Smooth muscle cell (in vitro differentiated cells): ENCODE data around the gene ODF2L. TPM values are rescaled to one million over a fixed set of nuclear protein-coding genes. Genes with fewer than 3 reads are reported as not detected.

Experiments used
- DNase-seq: peaks from one replicate; lab custom pipeline; 2025; ENCODE audit not compliant: unreplicated experiment; lab: John Stamatoyannopoulos, UW
- H2AFZ ChIP-seq: fragments of 200-600 bp; sonication (generic); 2 replicates; pipeline ENCODE4 v1.6.0; 2016; ENCODE audit warnings: antibody characterized with exemption, low read depth, mild to moderate bottlenecking
- H3F3A ChIP-seq: fragments of 200-600 bp; sonication (generic); 2 replicates; pipeline ENCODE4 v1.6.0; 2017; ENCODE audit warnings: antibody characterized with exemption, low read depth
- H3K27ac ChIP-seq: fragments of 200-600 bp; sonication (generic); 2 replicates; pipeline ENCODE4 v1.5.1; 2016; ENCODE audit warnings: low read depth, mild to moderate bottlenecking
- H3K27me3 ChIP-seq: fragments of 200-600 bp; sonication (generic); 2 replicates; pipeline ENCODE4 v1.6.1; 2016; ENCODE audit warnings: low read depth, mild to moderate bottlenecking
- H3K36me3 ChIP-seq: fragments of 200-600 bp; sonication (generic); 2 replicates; pipeline ENCODE4 v1.5.1; 2016; ENCODE audit warnings: low read depth
- H3K4me1 ChIP-seq: fragments of 200-600 bp; sonication (generic); 2 replicates; pipeline ENCODE4 v1.5.1; 2016; ENCODE audit warnings: low read depth
- H3K4me2 ChIP-seq: fragments of 200-600 bp; sonication (generic); 2 replicates; pipeline ENCODE4 v1.6.0; 2016; ENCODE audit warnings: mild to moderate bottlenecking
- H3K4me3 ChIP-seq: fragments of 200-600 bp; sonication (generic); 2 replicates; pipeline ENCODE4 v1.5.1; 2016; ENCODE audit warnings: mild to moderate bottlenecking
- H3K79me2 ChIP-seq: fragments of 200-600 bp; sonication (generic); 2 replicates; pipeline ENCODE4 v1.6.0; 2016; ENCODE audit warnings: low read depth, mild to moderate bottlenecking
- H3K9ac ChIP-seq: fragments of 200-600 bp; sonication (generic); 2 replicates; pipeline ENCODE4 v1.6.0; 2016; ENCODE audit warnings: low read depth
- H3K9me3 ChIP-seq: fragments of 200-600 bp; sonication (generic); replicated peaks from 2 replicates; pipeline ENCODE4 v1.5.1; 2016; ENCODE audit warnings: low read depth
- H4K20me1 ChIP-seq: fragments of 200-600 bp; sonication (generic); 2 replicates; pipeline ENCODE4 v1.6.0; 2016; ENCODE audit warnings: low read depth
- CTCF ChIP-seq: fragments of 200-600 bp; sonication (generic); IDR thresholded peaks from 2 replicates; pipeline ENCODE4 v1.5.1; 2017; ENCODE audit warnings: borderline replicate concordance, mild to moderate bottlenecking, antibody characterized with exemption; ENCODE audit not compliant: insufficient read depth, poor library complexity, severe bottlenecking
- WGBS: methylation state at CpG from one replicate; pipeline ENCODE4 v1.1.7; 2016; ENCODE audit warnings: low lambda C conversion rate; 5-methylcytosine and 5-hydroxymethylcytosine counted together
- polyA plus RNA-seq: library from polyadenylated mRNA; unstranded; fragments of >200 nt; fragmentation: Nextera tagmentation; extraction: Ambion mirVana; gene quantifications from 2 replicates; pipeline ENCODE4 v1.2.1, GENCODE V29; 2016
- total RNA-seq: library from RNA; depleted of rRNA; stranded (reverse); fragments of >200 nt; gene quantifications from 2 replicates; pipeline ENCODE4 v1.2.3, GENCODE V29; 2014

Gene ODF2L
- total and polyA plus RNA-seq, 2 experiments from 2014 or later, result 36.4 to 58.4 TPM

- Histone ChIP-seq H3K4me2 (peak overlapping the region; percentile 75), H3K36me3 (no peaks in the 10 kb centered on the region), H3K79me2 (no peaks in the 10 kb centered on the region), H3K9ac (no peak overlapping the region), H3K27me3 (no peaks in the 10 kb centered on the region), H3K27ac (no peak overlapping the region), H2AFZ (no peak overlapping the region), H3K4me1 (no peaks in the 10 kb centered on the region), H3K9me3 (no peaks in the 10 kb centered on the region), H3K4me3 (peak overlapping the region; percentile 23), H4K20me1 (peaks cover under 1% of the 10 kb centered on the region), H3F3A (no peaks in the 10 kb centered on the region)
- no peak for DNase-seq
- 11% methylated on average over 4 of the region's 4 CpGs for WGBS
- TF ChIP-seq CTCF, result peak; percentile 78
Measured at GRCh38 chr1:86380257-86380861, 15.8 kb downstream of the ODF2L start.

- H3K36me3 ChIP-seq, result peaks cover 6% of the 10 kb centered on the region
- 100% methylated on average over 1 of the region's 1 CpG for WGBS
- no peak overlapping the region for H2AFZ ChIP-seq
- H3K9ac ChIP-seq, result no peak overlapping the region
- DNase-seq, result no peak
- no peaks in the 10 kb centered on the region for H3K9me3 ChIP-seq
- no peak overlapping the region for H3K27ac ChIP-seq
- TF ChIP-seq CTCF, result no peak
- no peaks in the 10 kb centered on the region for H4K20me1 ChIP-seq
- H3K4me3 ChIP-seq, result no peak overlapping the region
- H3K27me3 ChIP-seq, result no peaks in the 10 kb centered on the region
- no peaks in the 10 kb centered on the region for H3K4me1 ChIP-seq
- no peaks in the 10 kb centered on the region for H3K79me2 ChIP-seq
- no peak overlapping the region for H3K4me2 ChIP-seq
- no peaks in the 10 kb centered on the region for H3F3A ChIP-seq
Measured at GRCh38 chr1:86378813-86379212, 17.3 kb downstream of the ODF2L start.

GRCh38 chr1:86377341-86377740 lies 18.8 kb downstream of the ODF2L start:
- no peaks in the 10 kb centered on the region for H3F3A ChIP-seq
- H2AFZ ChIP-seq, result no peak overlapping the region
- DNase-seq, result no peak
- H3K9ac ChIP-seq, result no peak overlapping the region
- no peak overlapping the region for H3K27ac ChIP-seq
- H3K9me3 ChIP-seq, result no peaks in the 10 kb centered on the region
- H4K20me1 ChIP-seq, result no peaks in the 10 kb centered on the region
- H3K4me2 ChIP-seq, result no peak overlapping the region
- no peaks in the 10 kb centered on the region for H3K79me2 ChIP-seq
- no peaks in the 10 kb centered on the region for H3K27me3 ChIP-seq
- 100% methylated on average over 1 of the region's 1 CpG for WGBS
- H3K4me3 ChIP-seq, result no peak overlapping the region
- H3K4me1 ChIP-seq, result no peaks in the 10 kb centered on the region
- peaks cover 6% of the 10 kb centered on the region for H3K36me3 ChIP-seq
- TF ChIP-seq CTCF, result no peak

GRCh38 chr1:86375688-86376087 lies 20.4 kb downstream of the ODF2L start:
- Histone ChIP-seq H3K27me3 (no peaks in the 10 kb centered on the region), H3K9ac (no peak overlapping the region), H4K20me1 (no peaks in the 10 kb centered on the region), H3K4me2 (no peak overlapping the region), H2AFZ (no peak overlapping the region), H3K4me1 (no peaks in the 10 kb centered on the region), H3K36me3 (peaks cover 6% of the 10 kb centered on the region), H3K9me3 (no peaks in the 10 kb centered on the region), H3K79me2 (no peaks in the 10 kb centered on the region), H3K4me3 (no peak overlapping the region), H3K27ac (no peak overlapping the region), H3F3A (no peaks in the 10 kb centered on the region)
- no peak for DNase-seq
- no peak for TF ChIP-seq CTCF
- WGBS, result 95% methylated on average over 1 of the region's 1 CpG
